NOMO-1 treated with DMSO at 0.1 percent for 48 hours (cell line): ENCODE measurements around the gene ADAMTS20.
A peak's percentile ranks its signal among the peaks of the same experiment; 100 is the strongest.
"Not testable (repeated sequence)": the region's sequence is repeated elsewhere in the genome, so short reads cannot be mapped to it uniquely, and the experiment has no call there.

ENCODE experiments used
- DNase-seq: peaks from one replicate; lab custom pipeline; 2025; ENCODE audit not compliant: unreplicated experiment; lab: John Stamatoyannopoulos, UW

ADAMTS20 gene, protein sequence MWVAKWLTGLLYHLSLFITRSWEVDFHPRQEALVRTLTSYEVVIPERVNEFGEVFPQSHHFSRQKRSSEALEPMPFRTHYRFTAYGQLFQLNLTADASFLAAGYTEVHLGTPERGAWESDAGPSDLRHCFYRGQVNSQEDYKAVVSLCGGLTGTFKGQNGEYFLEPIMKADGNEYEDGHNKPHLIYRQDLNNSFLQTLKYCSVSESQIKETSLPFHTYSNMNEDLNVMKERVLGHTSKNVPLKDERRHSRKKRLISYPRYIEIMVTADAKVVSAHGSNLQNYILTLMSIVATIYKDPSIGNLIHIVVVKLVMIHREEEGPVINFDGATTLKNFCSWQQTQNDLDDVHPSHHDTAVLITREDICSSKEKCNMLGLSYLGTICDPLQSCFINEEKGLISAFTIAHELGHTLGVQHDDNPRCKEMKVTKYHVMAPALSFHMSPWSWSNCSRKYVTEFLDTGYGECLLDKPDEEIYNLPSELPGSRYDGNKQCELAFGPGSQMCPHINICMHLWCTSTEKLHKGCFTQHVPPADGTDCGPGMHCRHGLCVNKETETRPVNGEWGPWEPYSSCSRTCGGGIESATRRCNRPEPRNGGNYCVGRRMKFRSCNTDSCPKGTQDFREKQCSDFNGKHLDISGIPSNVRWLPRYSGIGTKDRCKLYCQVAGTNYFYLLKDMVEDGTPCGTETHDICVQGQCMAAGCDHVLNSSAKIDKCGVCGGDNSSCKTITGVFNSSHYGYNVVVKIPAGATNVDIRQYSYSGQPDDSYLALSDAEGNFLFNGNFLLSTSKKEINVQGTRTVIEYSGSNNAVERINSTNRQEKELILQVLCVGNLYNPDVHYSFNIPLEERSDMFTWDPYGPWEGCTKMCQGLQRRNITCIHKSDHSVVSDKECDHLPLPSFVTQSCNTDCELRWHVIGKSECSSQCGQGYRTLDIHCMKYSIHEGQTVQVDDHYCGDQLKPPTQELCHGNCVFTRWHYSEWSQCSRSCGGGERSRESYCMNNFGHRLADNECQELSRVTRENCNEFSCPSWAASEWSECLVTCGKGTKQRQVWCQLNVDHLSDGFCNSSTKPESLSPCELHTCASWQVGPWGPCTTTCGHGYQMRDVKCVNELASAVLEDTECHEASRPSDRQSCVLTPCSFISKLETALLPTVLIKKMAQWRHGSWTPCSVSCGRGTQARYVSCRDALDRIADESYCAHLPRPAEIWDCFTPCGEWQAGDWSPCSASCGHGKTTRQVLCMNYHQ (N-terminal part only)

DNA sequence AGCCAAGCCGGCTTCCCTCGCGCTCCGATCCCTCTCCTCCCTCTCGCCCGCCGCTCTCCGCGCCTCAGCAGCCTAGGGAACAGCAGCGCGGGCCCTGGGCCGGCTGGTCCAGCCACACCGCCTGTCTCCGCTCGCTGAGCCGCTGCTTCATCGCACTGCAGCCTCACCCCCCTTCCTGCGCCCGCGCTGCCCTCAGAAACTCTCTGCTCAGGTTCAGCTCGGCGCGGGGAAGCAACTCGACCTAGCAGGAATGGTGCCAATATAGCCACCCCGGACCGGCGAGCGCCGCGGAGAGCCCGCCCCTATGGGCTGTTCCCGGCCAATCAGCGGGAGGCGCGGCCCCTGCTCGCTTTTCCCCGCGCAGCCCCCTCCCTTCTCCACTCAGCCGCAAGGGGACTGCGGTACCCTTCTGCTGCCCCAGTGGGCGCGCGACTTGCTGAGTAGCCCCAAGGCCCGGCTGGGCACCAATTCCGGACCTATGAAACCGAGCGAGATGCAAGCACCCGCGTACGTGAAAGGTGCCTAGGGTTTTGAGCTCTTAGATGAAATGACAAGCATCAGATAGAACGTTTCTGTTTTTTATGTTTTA is at the start of gene ADAMTS20:
Gene ADAMTS20 (minus strand): TSS at position 233 of the 589 bp plus-strand sequence. CDS start 282 bp downstream, outside the sequence.
- DNase-seq, result no peak

DNA sequence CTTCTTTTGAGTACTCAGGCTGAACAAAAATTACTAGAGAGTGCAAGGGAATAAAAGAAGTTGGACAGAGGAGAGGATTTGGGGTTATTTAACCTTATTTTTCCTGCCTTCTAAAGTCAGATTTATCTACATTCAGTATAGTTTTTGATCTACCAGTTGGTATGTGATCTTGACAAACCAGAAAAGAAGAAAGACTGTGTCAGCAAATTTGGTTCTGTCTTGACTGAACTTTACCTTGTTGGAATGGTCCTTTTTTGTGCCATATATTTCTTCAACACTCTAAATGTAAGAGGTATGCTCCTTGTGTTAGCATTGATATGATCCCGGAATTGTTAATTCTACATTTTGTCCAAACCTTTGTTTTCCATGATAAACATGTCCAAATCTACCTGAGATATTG is 47.7 kb upstream of the ADAMTS20 start:
- no peak for DNase-seq

DNA sequence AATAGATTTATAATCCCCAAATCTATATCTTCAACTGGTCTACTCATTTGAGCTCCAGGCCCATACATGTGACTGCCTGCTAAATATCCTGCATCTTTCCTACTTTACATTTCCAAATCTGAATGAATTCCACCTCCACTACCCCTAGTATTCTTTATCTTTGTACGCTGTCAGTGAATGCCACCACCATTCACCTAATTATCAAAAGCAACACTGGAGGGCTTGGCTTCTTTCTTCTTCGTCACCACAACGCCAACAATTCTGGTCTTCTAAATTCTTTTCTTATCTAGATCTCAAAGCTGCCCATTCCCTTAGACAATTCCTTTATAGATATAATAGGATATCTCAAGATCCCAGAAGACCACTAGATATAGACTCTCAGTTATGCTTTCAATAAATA is 47.1 kb upstream of the ADAMTS20 start:
- DNase-seq, result no peak

DNA sequence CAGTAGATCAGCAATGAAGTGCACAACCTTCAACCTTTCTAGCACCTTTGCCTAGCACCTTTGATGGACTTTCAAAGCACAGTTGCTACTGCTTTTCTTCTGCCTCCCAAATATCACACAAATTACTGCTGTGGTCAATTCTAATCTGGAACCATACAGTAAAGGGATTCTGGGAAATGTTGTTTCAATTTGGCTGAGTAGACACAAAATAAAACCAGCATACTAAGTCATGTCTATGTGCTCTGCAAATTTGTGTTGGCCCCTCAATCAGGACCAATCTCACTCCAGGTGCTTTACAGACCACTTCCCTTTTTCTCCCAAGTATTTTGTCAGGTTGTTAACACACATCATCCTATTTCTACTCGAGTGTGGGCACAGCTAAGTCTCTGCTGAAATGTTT is 38.3 kb upstream of the ADAMTS20 start:
- no peak for DNase-seq

DNA sequence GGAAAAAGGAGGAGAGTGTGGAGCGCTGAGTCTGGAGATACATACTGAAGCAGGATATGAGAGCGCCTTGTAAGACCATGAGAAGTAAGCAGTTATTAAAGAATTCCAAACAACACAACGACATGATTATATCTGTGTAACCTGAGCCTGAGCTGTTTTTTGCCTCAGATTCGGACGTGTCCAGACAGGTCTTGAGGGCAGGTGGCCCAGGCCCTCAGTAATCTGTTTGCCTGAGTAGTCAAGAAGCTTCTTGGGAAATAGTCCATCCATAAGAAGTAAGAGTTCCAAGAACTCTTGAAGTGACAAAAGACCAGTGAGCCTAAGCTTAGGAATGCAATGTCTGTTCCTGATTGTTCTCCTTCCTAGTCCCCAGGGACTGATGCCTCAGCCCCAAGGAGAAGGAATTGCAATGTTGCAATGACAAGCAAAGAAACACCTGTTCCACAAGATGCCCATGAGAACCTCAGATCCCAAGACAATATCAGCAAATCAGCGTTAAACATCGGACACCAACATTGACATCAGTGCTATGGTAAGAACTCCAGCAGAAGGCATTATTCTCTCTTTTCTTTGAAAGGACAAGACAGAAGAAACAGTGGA is 34.7 kb upstream of the ADAMTS20 start:
- no peak for DNase-seq

DNA sequence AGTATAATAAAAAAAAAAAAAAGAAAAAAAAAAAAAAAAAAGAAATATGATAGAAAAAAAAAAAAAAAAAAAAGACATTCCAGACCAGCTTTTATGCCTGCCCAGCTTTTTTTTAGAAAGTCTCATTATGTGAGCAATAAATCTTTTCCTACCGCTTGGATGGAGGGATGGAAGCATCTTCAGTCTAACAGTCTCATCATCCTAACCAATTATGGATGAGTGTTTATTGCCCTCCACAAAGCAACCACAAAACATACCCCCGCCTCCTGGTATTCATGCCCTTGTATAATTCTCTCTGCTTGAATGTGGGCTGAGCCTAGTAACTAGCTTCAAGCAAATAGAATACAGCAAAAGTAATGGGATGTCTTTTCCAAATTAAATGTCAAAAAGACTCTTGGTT is 33.7 kb upstream of the ADAMTS20 start:
- no peak for DNase-seq

DNA sequence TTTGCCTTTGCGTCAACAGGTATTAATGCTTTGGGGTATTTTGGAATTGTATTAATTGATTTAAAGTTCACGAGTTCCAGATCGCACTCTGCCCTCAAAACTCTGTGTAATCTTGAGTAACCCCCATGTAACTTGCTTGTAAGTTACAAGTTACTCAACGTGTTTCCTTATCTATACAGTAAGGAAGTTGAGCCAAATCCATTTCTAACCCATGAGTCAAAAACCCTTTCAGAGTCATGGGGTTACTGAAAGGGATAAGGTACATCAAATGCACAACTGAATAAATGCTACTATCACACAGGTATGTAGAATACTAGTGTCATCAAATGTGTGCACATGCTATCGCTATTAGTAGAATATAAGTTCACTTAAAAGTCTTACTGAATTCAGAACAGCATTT is 28.6 kb upstream of the ADAMTS20 start:
- no peak for DNase-seq

DNA sequence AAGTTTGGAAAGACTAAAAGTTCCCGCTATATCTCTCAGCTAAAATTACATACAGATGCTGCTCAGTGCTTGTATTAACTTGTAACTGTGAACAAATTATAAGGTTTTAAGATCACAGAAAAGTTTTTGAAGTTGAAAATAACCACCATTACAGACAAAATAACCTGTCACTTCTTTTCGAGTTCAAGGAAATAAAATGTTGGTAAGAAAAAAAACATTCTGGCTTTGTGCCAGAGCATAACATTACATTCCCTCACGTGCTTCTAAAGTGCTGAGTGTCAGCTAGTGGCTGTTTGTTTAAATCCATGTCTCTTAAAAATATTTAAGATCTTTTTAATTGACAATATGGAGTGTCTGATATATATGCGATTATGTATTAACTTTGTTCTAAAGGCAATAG is 27.2 kb upstream of the ADAMTS20 start:
- no peak for DNase-seq

DNA sequence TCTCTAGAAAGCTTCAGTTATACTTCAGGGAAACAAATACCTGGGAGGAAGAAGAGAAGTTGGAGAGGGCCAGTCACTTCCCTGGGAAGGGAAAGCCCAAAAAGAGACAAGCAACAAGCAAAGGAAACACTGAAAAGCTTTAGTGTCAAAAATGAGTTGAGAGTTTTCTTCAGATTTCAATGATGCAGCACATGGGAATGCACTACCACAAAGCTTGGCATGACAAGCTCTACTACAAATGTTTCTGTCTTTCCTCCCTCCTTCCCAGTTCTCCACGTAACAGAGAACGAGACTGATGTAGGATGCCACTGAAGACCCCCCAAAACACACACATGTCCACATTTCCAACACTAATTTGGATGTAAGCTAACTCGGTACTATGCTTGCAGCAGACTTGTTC is 26.8 kb upstream of the ADAMTS20 start:
- no peak for DNase-seq

DNA sequence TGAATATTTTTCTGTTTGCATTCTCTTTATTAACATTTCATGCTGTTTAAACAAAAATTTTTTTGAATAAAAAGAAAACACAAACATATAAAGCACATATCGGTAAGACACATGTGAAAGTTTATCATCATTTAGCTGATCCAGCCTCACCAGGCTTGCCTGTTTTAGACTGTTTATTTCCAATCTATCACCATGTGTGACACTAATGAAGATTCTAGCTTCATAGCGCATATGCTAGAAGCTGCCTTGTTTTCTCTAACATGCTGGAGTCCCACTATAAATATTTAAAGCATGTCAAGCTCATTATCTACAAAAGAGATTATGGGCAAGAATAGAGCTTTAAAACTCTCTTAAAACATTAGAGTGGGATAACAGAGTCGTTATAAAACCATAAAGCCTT is 25.4 kb upstream of the ADAMTS20 start:
- no peak for DNase-seq

DNA sequence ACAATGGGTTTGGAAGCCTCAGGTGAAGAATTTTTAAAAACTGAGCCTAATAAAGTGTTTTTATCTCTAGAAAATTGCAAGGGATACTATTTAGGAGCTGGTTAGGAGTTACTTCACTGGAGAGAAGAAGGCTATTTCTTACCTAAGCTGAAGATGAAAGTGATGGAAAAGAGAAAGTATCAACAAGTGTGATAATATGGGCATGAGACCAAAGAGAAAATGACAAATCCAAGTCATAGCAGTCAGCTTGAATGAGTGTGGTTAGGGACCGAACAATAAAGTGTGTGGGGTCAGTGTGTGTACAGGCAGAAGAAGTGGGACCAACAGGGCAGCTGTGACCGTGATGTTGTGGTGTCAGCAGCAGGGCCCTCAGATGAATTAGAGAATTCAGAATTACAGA is 24.2 kb upstream of the ADAMTS20 start:
- no peak for DNase-seq

DNA sequence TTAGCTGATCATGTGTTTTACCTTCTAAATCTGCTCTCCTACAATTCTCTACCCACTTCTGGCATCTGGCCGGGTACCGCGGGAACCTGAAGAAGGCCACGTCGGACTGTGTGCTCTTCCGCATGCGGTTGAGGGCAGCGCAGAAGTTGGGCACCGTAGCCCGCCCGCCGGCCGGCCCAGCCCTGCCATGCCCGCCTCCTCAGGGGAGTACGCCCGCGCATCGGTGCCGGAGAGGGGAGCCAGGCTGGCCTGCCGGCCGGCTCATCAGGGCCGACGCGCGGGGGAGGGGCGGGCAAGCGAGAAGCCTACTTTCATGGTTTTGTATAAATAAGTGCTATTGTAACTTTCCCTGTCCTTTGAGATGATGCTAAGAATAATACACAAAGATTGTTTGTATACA is 19.9 kb upstream of the ADAMTS20 start:
- no peak for DNase-seq

DNA sequence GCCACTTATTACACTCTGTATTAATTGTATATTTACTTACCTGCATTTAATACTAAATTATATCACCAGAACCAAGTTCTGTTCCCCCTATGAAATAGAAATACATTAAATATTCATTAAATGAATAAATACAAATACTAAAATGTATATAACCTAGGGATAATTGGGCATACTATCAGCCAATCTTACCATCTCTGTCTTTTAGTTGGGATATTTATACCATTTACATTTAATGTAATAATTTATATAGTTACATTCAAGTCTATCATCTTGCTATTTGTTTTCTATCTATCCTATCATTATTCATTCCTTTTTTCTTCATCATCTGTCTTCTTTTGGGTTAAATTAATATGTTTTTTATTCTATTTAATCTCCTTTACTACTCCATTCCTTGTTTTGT is 4.1 kb upstream of the ADAMTS20 start:
- DNase-seq, result no peak

DNA sequence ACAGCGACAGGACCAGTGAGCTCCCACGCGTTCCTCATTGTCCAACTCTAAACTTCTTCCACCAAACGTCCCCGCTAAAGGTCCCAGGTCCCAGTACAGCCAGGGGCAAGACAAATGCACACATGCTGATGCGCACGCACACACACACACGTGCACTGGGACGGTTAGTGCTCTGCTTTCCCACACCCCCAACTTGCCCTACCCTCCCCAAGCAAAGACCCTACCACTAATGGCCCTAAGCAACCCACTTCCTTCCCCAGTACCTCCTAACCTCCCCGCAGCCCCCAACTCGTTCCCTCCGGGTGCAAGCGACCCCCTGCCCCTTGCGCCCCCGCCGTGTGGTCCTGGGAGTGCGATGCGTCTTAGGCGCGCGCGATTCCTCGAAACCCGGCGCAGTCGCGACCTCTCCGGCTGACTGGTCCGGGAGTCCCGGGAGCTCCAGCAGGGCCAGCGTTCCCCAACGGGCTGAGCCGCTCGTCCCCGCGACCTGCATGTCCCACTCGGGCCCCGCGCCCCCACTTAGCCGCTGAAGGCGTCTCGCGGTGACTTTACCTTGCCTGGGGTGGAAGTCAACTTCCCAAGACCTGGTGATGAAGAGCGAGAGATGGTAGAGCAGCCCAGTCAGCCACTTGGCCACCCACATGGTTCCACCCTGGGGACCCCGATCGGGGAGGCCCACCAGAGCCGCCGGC is 578 bp downstream of the ADAMTS20 start:
- no peak for DNase-seq

DNA sequence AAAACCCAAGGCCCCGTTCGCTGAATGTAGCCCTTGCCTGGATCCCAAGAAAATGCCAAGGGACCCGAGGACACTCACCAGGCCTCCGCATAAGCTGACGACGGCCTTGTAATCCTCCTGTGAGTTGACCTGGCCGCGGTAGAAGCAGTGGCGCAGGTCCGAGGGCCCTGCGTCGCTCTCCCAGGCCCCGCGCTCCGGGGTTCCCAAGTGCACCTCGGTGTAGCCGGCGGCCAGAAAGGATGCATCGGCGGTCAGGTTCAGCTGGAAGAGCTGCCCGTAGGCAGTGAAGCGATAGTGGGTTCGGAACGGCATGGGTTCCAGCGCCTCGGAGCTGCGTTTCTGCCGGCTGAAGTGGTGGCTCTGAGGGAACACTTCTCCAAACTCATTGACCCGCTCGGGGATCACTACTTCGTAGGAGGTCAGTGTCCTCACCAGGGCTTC is 1.2 kb downstream of the ADAMTS20 start:
- DNase-seq, result no peak

DNA sequence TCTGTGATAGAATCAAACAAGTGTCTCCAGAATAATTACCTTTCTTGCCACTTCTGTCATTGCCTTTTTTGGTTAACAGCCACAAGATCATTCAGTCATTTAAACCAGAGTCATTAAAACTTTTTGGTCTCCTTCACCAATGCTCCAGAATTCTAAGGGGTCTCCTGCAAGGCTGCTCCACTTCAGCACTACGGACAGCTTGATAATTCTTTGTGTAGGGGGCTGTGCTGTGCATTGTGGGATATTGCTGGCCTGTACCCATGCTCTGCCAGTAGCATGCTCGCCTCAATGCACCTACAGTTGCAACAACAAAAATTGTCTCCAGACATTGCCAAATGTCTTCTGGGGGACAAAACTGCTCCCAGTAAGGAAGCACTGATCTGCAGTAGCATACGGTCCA is 7.3 kb downstream of the ADAMTS20 start:
- no peak for DNase-seq

DNA sequence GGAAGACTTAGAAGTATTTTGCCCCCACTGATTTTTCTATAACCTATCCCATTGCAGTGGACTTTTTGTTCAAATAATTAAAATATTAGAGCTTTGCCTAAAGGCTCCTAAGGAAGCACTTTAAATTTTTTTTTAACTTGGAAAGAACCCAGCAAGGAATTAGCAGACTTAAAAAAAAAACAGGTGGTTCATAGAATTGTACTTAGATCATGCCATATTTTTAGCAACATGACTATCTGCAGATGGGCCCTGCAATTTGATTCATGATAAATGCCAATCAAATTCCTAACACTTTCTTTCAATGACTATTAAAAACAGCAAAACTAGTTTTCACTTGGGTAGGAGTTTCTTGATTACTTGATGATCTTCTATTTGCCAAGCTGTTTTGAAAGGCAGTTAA is 11.5 kb downstream of the ADAMTS20 start:
- no peak for DNase-seq

DNA sequence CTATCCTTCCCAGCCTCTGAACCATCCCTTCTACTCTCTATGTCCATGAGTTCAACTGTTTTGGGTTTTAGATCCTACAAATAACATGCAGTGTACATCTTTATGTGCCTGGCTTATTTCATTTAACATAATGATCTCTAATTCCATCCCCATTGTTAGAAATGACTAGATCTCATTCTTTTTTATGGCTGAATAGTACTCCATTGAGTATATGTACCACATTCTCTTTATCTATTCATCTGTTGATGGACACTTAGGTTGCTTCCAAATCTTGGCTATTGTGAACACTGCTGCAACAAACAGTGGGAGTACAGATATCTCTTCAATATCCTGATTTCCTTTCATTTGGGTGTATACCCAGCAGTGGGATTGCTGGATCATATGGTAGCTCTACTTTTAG is 14.3 kb downstream of the ADAMTS20 start:
- DNase-seq, result not testable (repeated sequence)

DNA sequence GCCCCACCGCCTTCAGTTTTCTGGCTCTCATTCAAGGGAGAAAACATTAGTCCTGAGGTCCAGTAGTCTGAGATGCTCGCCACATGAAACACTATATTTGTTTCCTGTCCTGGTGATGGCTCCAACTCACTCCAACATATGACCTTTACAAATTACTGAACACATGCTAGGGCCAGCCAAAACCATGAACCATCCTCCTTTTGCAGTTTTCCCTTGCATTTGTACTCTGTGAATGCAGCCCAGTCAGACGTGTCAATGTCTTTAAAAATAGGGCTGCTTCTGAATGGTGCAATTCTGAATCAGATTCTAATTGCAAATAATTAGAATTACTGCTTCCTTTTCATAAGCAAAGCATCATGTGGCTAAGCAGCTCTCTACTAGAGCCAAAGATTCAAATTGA is 36.0 kb downstream of the ADAMTS20 start:
- DNase-seq, result no peak

DNA sequence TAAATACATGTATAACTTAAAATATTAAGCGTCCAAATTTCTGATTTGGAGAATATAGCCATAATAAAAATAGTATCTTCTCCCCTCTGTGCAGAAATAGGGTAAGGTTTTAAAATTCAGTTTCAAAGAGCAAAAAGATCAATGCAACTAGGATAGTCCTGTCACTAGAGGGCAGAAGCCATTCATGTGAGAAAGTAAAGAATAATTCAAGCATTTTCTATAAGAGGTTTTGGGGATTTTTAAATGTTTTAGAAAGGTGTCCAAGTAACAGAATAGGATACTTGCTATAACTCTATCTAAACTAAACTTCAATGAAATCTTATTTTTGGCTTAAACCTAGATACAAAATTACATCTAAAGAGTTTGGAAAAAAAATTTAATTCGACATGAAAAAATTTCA is 50.3 kb downstream of the ADAMTS20 start:
- DNase-seq, result peak; percentile 26
